Ecto neural progenitor cell (in vitro differentiated cells): Measurements from ENCODE around the gene ABCB1.
"Not testable (repeated sequence)": the region's sequence is repeated elsewhere in the genome, so short reads cannot be mapped to it uniquely, and the experiment has no call there.

Experiments used
- DNase-seq: peaks from one replicate; pipeline ENCODE4 v3.0.0-alpha.2; 2018; ENCODE audit warnings: low spot score

Gene ABCB1

GRCh38 chr7:87473192-87473591, 127.5 kb downstream of the ABCB1 start:
- DNase-seq, result no peak

GRCh38 chr7:87471473-87471872, 129.2 kb downstream of the ABCB1 start:
- no peak for DNase-seq

GRCh38 chr7:87469204-87469603, 131.5 kb downstream of the ABCB1 start:
- DNase-seq, result not testable (repeated sequence)

GRCh38 chr7:87465534-87465880, 135.2 kb downstream of the ABCB1 start:
- not testable (repeated sequence) for DNase-seq

GRCh38 chr7:87464830-87465533, 135.7 kb downstream of the ABCB1 start:
- DNase-seq, result not testable (repeated sequence)

- no peak for DNase-seq
Measured at GRCh38 chr7:87463982-87464381, 136.7 kb downstream of the ABCB1 start.

GRCh38 chr7:87460444-87460843, 140.2 kb downstream of the ABCB1 start:
- DNase-seq, result not testable (repeated sequence)

GRCh38 chr7:87459941-87460340, 140.7 kb downstream of the ABCB1 start:
- DNase-seq, result no peak

- no peak for DNase-seq
Measured at GRCh38 chr7:87458148-87458547, 142.5 kb downstream of the ABCB1 start.

- no peak for DNase-seq
Measured at GRCh38 chr7:87456247-87456646, 144.4 kb downstream of the ABCB1 start.
